Esophagus (tissue), 2 donors: Measurements from ENCODE around the gene TCF21. TPM values are rescaled to one million over a fixed set of nuclear protein-coding genes. Genes with fewer than 3 reads are reported as not detected.
"Not testable (repeated sequence)": the region's sequence is repeated elsewhere in the genome, so short reads cannot be mapped to it uniquely, and the experiment has no call there.

Experiments
- H3K27ac ChIP-seq, 2 donors: one replicate each; pipeline ENCODE4 v1.5.1; 2013; ENCODE audit warnings: low read depth in 2 of 2, mild to moderate bottlenecking in 2 of 2, inconsistent platforms in 1 of 2, low read length in 1 of 2, moderate library complexity in 1 of 2
- H3K27me3 ChIP-seq, 2 donors: one replicate each; pipeline ENCODE4 v1.6.1; 2013; ENCODE audit warnings: low read length in 2 of 2, control low read depth in 1 of 2, mild to moderate bottlenecking in 1 of 2; ENCODE audit not compliant: insufficient read depth in 2 of 2, control insufficient read depth in 1 of 2
- H3K36me3 ChIP-seq, 2 donors: one replicate each; pipeline ENCODE4 v1.6.1; 2013; ENCODE audit warnings: low read length in 1 of 2; ENCODE audit not compliant: control insufficient read depth in 2 of 2, insufficient read depth in 2 of 2
- H3K4me1 ChIP-seq, 2 donors: one replicate each; pipeline ENCODE4 v1.6.1; 2013; ENCODE audit warnings: low read length in 1 of 2; ENCODE audit not compliant: control insufficient read depth in 2 of 2, insufficient read depth in 2 of 2
- H3K4me3 ChIP-seq, 2 donors: one replicate each; pipeline ENCODE4 v1.5.1; 2013; ENCODE audit warnings: low read length in 2 of 2, mild to moderate bottlenecking in 2 of 2, low read depth in 1 of 2, moderate library complexity in 1 of 2
- H3K9me3 ChIP-seq, 2 donors: one replicate each; pipeline ENCODE4 v1.6.1; 2013; ENCODE audit warnings: mild to moderate bottlenecking in 2 of 2, low read depth in 1 of 2, low read length in 1 of 2, moderate library complexity in 1 of 2; ENCODE audit not compliant: control insufficient read depth in 2 of 2, insufficient read depth in 1 of 2
- WGBS, 2 donors: extraction: QIAGEN DNeasy Blood & Tissue Kit; methylation state at CpG; one replicate each; pipeline ENCODE4 v1.1.7; 2013; 5-methylcytosine and 5-hydroxymethylcytosine counted together
- polyA plus RNA-seq, 2 donors: library from polyadenylated mRNA; stranded (reverse); fragments of 200-250 nt; gene quantifications; one replicate each; pipeline ENCODE4 v1.2.3, GENCODE V29; 2013
- donor health status: healthy with polysubstance abuse.
- donor health status: Bipolar disorder and iron deficiency.

The TCF21 gene
- polyA plus RNA-seq, 2 donors = 1.2 to 1.9 TPM

- 81 to 83% methylated on average over 4 of the region's 4 CpGs for WGBS, 2 donors
These were observed 28.9 kb downstream of the TCF21 start for GRCh38 chr6:133917781-133918180.

GRCh38 chr6:133918208-133918930 is 29.5 kb downstream of the TCF21 start:
- Histone ChIP-seq H3K4me1 (no peaks in the 10 kb centered on the region), H3K4me3 (no peak overlapping the region), H3K27ac (no peak overlapping the region), H3K9me3 (no peaks in the 10 kb centered on the region), H3K27me3 (no peaks in the 10 kb centered on the region), H3K36me3 (no peaks in the 10 kb centered on the region)
- WGBS, 2 donors = 45 to 52% methylated on average over 2 of the region's 2 CpGs

More at GRCh38 chr6:133917781-133918180, 28.9 kb downstream of the TCF21 start:
- H3K4me3 ChIP-seq = no peak overlapping the region
- H3K27ac ChIP-seq = no peak overlapping the region
- H3K4me1 ChIP-seq = no peaks in the 10 kb centered on the region
- no peaks in the 10 kb centered on the region for H3K27me3 ChIP-seq
- no peaks in the 10 kb centered on the region for H3K36me3 ChIP-seq
- H3K9me3 ChIP-seq = no peaks in the 10 kb centered on the region

GRCh38 chr6:133919362-133919761 is 30.4 kb downstream of the TCF21 start:
- no peaks in the 10 kb centered on the region for H3K36me3 ChIP-seq
- H3K4me3 ChIP-seq = no peak overlapping the region
- no peak overlapping the region for H3K27ac ChIP-seq
- whole genome bisulfite sequencing, 2 donors = 77% methylated on average over 5 of the region's 5 CpGs
- H3K9me3 ChIP-seq = no peaks in the 10 kb centered on the region
- no peaks in the 10 kb centered on the region for H3K27me3 ChIP-seq
- H3K4me1 ChIP-seq = no peaks in the 10 kb centered on the region

GRCh38 chr6:133921249-133921859 is 32.4 kb downstream of the TCF21 start:
- no peak overlapping the region for H3K4me3 ChIP-seq

GRCh38 chr6:133923938-133924593 is 35.2 kb downstream of the TCF21 start:
- Histone ChIP-seq H3K4me3 (no peak overlapping the region), H3K27ac (no peak overlapping the region), H3K36me3 (no peaks in the 10 kb centered on the region), H3K4me1 (no peaks in the 10 kb centered on the region), H3K9me3 (no peaks in the 10 kb centered on the region), H3K27me3 (no peaks in the 10 kb centered on the region)
- WGBS, 2 donors = 32 to 35% methylated on average over 6 of the region's 6 CpGs

More at GRCh38 chr6:133921249-133921859, 32.4 kb downstream of the TCF21 start:
- Histone ChIP-seq H3K36me3 (no peaks in the 10 kb centered on the region), H3K4me1 (no peaks in the 10 kb centered on the region), H3K27me3 (no peaks in the 10 kb centered on the region), H3K27ac (no peak overlapping the region), H3K9me3 (no peaks in the 10 kb centered on the region)
- WGBS, 2 donors = 25 to 26% methylated on average over 6 of the region's 6 CpGs

- H3K27me3 ChIP-seq, H3K4me3 ChIP-seq, H3K4me1 ChIP-seq, H3K9me3 ChIP-seq, H3K27ac ChIP-seq, H3K36me3 ChIP-seq: not testable (repeated sequence)
- WGBS, 2 donors = 75 to 83% methylated on average over 6 of the region's 6 CpGs
These were observed 42.3 kb downstream of the TCF21 start for GRCh38 chr6:133931221-133931620.

- not testable (repeated sequence) for H3K27ac ChIP-seq, H3K4me1 ChIP-seq, H3K36me3 ChIP-seq, H3K9me3 ChIP-seq, H3K27me3 ChIP-seq, H3K4me3 ChIP-seq
- 84 to 94% methylated on average over 3 of the region's 3 CpGs for WGBS, 2 donors
These were observed 47.4 kb downstream of the TCF21 start for GRCh38 chr6:133936352-133936751.

GRCh38 chr6:133937909-133938308 is 49.0 kb downstream of the TCF21 start:
- Histone ChIP-seq H3K4me3 (no peak overlapping the region), H3K9me3 (no peaks in the 10 kb centered on the region), H3K27me3 (no peaks in the 10 kb centered on the region), H3K4me1 (no peaks in the 10 kb centered on the region), H3K27ac (no peak overlapping the region), H3K36me3 (no peaks in the 10 kb centered on the region)

- 92 to 94% methylated on average over 1 of the region's 1 CpG for WGBS, 2 donors
These were observed 49.6 kb downstream of the TCF21 start for GRCh38 chr6:133938533-133938932.

More at GRCh38 chr6:133938533-133938932, 49.6 kb downstream of the TCF21 start:
- H3K4me1 ChIP-seq = no peaks in the 10 kb centered on the region
- H3K4me3 ChIP-seq = no peak overlapping the region
- H3K27me3 ChIP-seq = no peaks in the 10 kb centered on the region
- H3K36me3 ChIP-seq = no peaks in the 10 kb centered on the region
- no peak overlapping the region for H3K27ac ChIP-seq
- no peaks in the 10 kb centered on the region for H3K9me3 ChIP-seq
